HEK293T (cell line): ENCODE measurements around the gene NPS.

Experiments
- FOXK2 ChIP-seq: fragments of 450-650 bp; IDR thresholded peaks from 2 replicates; pipeline ENCODE4 v1.6.1; 2016; ENCODE audit warnings: mild to moderate bottlenecking
- FOXM1 ChIP-seq: fragments of 450-650 bp; IDR thresholded peaks from 2 replicates; pipeline ENCODE4 v1.6.1; 2017; ENCODE audit warnings: mild to moderate bottlenecking, borderline replicate concordance
- HDGF ChIP-seq: fragments of 450-650 bp; IDR thresholded peaks from 2 replicates; pipeline ENCODE4 v1.6.1; 2017; ENCODE audit warnings: antibody characterized with exemption, borderline replicate concordance
- SP1 ChIP-seq: fragments of 450-650 bp; IDR thresholded peaks from 2 replicates; pipeline ENCODE4 v1.6.1; 2017
- TARDBP ChIP-seq: fragments of 450-650 bp; IDR thresholded peaks from 2 replicates; pipeline ENCODE4 v1.6.1; 2016
- ZNF384 ChIP-seq: fragments of 450-650 bp; IDR thresholded peaks from 2 replicates; pipeline ENCODE4 v1.6.1; 2016

DNA sequence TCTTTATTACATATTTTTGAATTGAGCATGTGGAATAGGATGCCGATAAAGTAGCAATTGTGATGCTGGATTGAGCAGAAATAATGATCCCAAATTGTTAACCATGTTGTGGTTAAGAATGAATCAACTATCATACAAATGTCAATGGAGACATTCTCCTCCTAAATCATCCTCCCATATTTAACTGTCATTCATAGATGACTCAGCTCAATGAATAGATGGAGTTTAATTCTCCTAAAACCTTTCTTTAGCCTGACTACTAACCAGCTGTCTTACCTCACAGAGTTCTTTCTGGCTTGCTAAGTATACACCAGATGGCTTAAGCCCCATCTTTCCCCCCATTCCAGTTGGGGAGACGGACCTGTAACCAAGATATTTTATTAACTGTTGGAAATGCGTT is 23.4 kb upstream of the NPS start:
- no peak for TF ChIP-seq TARDBP
- no peak for TF ChIP-seq SP1
- TF ChIP-seq ZNF384 = no peak
- no peak for TF ChIP-seq HDGF
- no peak for TF ChIP-seq FOXM1
- TF ChIP-seq FOXK2 = no peak
